ENCODE results near the gene PHAF1. TPM values are rescaled to one million over a fixed set of nuclear protein-coding genes. Genes with fewer than 3 reads are reported as not detected.

Gene PHAF1
- total and polyA plus RNA-seq, 2 donors (not counting 1 experiment from before 2014, with no cell fraction given) = 18.8 to 20.7 TPM

GRCh38 chr16:67188323-67188722, 78.6 kb downstream of the PHAF1 start:
- Histone ChIP-seq H3K4me1 (ENCODE audit: control insufficient read depth in 2 of 2, insufficient read depth in 2 of 2, low read length in 2 of 2) (peaks cover 32 to 34% of the 10 kb centered on the region in 2 donors), H3K4me3 (ENCODE audit: control extremely low read depth in 1 of 5, extremely low read depth in 1 of 5, insufficient read depth in 1 of 5, low read depth in 2 of 5, low read length in 4 of 5) (no peak overlapping the region), H3K36me3 (replicated peaks in 1 of 2; ENCODE audit: control extremely low read depth in 1 of 2, control insufficient read depth in 1 of 2, extremely low read depth in 1 of 2, insufficient read depth in 2 of 2, low read length in 1 of 2) (no peaks in the 10 kb centered on the region), H2AFZ (ENCODE audit: insufficient read depth, low read depth, low read length, poor library complexity, severe bottlenecking) (no peak overlapping the region), H3K27ac (ENCODE audit: low read length in 2 of 2) (no peak overlapping the region), H3K27me3 (replicated peaks in 1 of 4; ENCODE audit: control extremely low read depth in 1 of 4, control insufficient read depth in 3 of 4, insufficient read depth in 4 of 4, low read length in 3 of 4) (peaks cover 0 to 28% (median 6%) of the 10 kb centered on the region in 4 experiments), H3K79me2 (ENCODE audit: control insufficient read depth, insufficient read depth, low read length) (peaks cover 21% of the 10 kb centered on the region), H4K20me1 (ENCODE audit: control insufficient read depth, insufficient read depth, low read length, poor library complexity, severe bottlenecking) (peaks cover 13% of the 10 kb centered on the region), H3K9ac (ENCODE audit: low read length) (no peak overlapping the region), H3K9me3 (ENCODE audit: control extremely low read depth in 1 of 3, control insufficient read depth in 2 of 3, insufficient read depth in 1 of 3, low read length in 2 of 3) (peaks cover 0 to 8% (median 0%) of the 10 kb centered on the region in 3 donors), H3K4me2 (replicated peaks; ENCODE audit: low read depth, low read length, poor library complexity, severe bottlenecking) (no peak overlapping the region)
- Mint-ChIP-seq H3K27ac (no peak overlapping the region), H3K4me1 (peaks cover 28% of the 10 kb centered on the region), H3K4me3 (no peak overlapping the region), H3K9me3 (ENCODE audit: insufficient read depth) (no peaks in the 10 kb centered on the region), H3K27me3 (peaks cover 11% of the 10 kb centered on the region)
- CTCF ChIA-PET = no interaction called here
- no peak for TF ChIP-seq EZH2 (IDR thresholded peaks at IDR 0.05; ENCODE audit: borderline replicate concordance, insufficient read depth, low read depth, low read length, poor library complexity, severe bottlenecking)
- TF ChIP-seq, protein P1, sequence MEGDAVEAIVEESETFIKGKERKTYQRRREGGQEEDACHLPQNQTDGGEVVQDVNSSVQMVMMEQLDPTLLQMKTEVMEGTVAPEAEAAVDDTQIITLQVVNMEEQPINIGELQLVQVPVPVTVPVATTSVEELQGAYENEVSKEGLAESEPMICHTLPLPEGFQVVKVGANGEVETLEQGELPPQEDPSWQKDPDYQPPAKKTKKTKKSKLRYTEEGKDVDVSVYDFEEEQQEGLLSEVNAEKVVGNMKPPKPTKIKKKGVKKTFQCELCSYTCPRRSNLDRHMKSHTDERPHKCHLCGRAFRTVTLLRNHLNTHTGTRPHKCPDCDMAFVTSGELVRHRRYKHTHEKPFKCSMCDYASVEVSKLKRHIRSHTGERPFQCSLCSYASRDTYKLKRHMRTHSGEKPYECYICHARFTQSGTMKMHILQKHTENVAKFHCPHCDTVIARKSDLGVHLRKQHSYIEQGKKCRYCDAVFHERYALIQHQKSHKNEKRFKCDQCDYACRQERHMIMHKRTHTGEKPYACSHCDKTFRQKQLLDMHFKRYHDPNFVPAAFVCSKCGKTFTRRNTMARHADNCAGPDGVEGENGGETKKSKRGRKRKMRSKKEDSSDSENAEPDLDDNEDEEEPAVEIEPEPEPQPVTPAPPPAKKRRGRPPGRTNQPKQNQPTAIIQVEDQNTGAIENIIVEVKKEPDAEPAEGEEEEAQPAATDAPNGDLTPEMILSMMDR (IDR thresholded peaks at IDR 0.05) = no peak
- WGBS (ENCODE audit: insufficient coverage) = 71% methylated on average over 3 of the region's 4 CpGs
- POLR2A ChIA-PET = no interaction called here
- intact Hi-C loops (cut with micrococcal nuclease) = no loop called here
- DNase-seq (no peak), ATAC-seq (ENCODE audit: low read depth) (no peak)

GRCh38 chr16:67188798-67189197, 79.1 kb downstream of the PHAF1 start:
- no peak for TF ChIP-seq EZH2 (IDR thresholded peaks at IDR 0.05; ENCODE audit: borderline replicate concordance, insufficient read depth, low read depth, low read length, poor library complexity, severe bottlenecking)
- TF ChIP-seq, protein P1 (IDR thresholded peaks at IDR 0.05) = no peak
- 92% methylated on average over 15 of the region's 15 CpGs for WGBS (ENCODE audit: insufficient coverage)
- H3K4me3 ChIP-seq (ENCODE audit: control extremely low read depth in 1 of 5, extremely low read depth in 1 of 5, insufficient read depth in 1 of 5, low read depth in 2 of 5, low read length in 4 of 5) = no peak overlapping the region
- H3K4me3 Mint-ChIP-seq = no peak overlapping the region
- H4K20me1 ChIP-seq (ENCODE audit: control insufficient read depth, insufficient read depth, low read length, poor library complexity, severe bottlenecking) = peaks cover 18% of the 10 kb centered on the region
- H3K27ac Mint-ChIP-seq = no peak overlapping the region
- ATAC-seq (ENCODE audit: low read depth) = no peak
- peaks cover 0 to 1% of the 10 kb centered on the region in 2 experiments for H3K36me3 ChIP-seq (replicated peaks in 1 of 2; ENCODE audit: control extremely low read depth in 1 of 2, control insufficient read depth in 1 of 2, extremely low read depth in 1 of 2, insufficient read depth in 2 of 2, low read length in 1 of 2)
- no peaks in the 10 kb centered on the region for H3K9me3 Mint-ChIP-seq (ENCODE audit: insufficient read depth)
- H3K79me2 ChIP-seq (ENCODE audit: control insufficient read depth, insufficient read depth, low read length) = peaks cover 26% of the 10 kb centered on the region
- peaks cover 36 to 38% of the 10 kb centered on the region in 2 donors for H3K4me1 ChIP-seq (ENCODE audit: control insufficient read depth in 2 of 2, insufficient read depth in 2 of 2, low read length in 2 of 2)
- DNase-seq = no peak
- POLR2A ChIA-PET = no interaction called here
- H3K27ac ChIP-seq (ENCODE audit: low read length in 2 of 2) = no peak overlapping the region
- CTCF ChIA-PET = no interaction called here
- peaks cover 0 to 28% (median 6%) of the 10 kb centered on the region in 4 experiments for H3K27me3 ChIP-seq (replicated peaks in 1 of 4; ENCODE audit: control extremely low read depth in 1 of 4, control insufficient read depth in 3 of 4, insufficient read depth in 4 of 4, low read length in 3 of 4)
- H3K27me3 Mint-ChIP-seq = peaks cover 11% of the 10 kb centered on the region
- H2AFZ ChIP-seq (ENCODE audit: insufficient read depth, low read depth, low read length, poor library complexity, severe bottlenecking) = no peak overlapping the region
- no peak overlapping the region for H3K4me2 ChIP-seq (replicated peaks; ENCODE audit: low read depth, low read length, poor library complexity, severe bottlenecking)
- H3K9me3 ChIP-seq (ENCODE audit: control extremely low read depth in 1 of 3, control insufficient read depth in 2 of 3, insufficient read depth in 1 of 3, low read length in 2 of 3) = peaks cover 0 to 8% (median 0%) of the 10 kb centered on the region in 3 donors
- no peak overlapping the region for H3K9ac ChIP-seq (ENCODE audit: low read length)
- peaks cover 33% of the 10 kb centered on the region for H3K4me1 Mint-ChIP-seq
- intact Hi-C loops (cut with micrococcal nuclease) = no loop called here
